Measurements from ENCODE around the gene CDK9.

The CDK9 gene

DNA sequence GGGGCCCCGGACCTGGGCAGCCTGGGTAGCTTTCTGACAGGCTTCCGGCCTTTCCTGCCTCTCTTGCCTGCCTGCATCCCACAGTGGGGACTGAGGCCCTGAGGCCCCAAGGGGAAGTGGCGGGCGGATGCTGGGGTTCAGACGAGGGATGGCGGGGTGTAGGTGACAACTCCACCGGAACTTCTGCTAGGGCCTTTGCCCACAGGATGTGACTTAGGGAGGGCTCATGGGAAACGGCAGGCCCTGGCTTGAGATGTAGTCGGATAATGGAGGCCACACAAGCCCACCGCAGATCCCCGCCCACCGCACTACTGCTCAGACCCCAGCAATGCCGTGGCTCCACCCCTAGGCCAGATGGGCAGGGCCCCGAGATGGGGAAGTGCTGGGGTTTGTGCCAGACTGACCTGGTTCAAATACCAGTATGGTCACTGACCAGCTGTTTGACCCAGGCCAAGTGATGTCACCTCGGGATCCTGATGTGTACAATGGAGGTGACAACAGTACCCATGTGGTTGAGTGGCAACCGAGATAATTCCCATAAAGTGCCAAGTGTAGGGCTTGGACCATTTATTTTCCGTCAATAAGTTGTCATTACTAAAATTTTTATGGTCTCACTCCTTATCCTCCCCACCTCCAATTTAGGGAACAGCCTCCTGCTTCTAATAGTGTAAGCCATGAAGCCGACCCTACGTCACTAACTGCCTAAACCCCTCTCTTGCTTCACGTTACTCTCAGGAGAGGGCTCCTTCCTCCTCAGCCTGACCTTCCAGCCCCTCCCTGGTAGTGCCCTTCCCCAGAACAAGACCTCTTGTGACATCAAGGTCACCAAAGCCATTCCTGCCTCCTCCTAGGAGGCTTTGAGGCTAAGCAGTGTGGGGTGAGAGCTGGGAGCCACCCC lies 2.5 kb upstream of the CDK9 start:
- no peak for TF ChIP-seq ZFX (IDR thresholded peaks at IDR 0.05; ENCODE audit: borderline replicate concordance)
- TF ChIP-seq, protein P1, sequence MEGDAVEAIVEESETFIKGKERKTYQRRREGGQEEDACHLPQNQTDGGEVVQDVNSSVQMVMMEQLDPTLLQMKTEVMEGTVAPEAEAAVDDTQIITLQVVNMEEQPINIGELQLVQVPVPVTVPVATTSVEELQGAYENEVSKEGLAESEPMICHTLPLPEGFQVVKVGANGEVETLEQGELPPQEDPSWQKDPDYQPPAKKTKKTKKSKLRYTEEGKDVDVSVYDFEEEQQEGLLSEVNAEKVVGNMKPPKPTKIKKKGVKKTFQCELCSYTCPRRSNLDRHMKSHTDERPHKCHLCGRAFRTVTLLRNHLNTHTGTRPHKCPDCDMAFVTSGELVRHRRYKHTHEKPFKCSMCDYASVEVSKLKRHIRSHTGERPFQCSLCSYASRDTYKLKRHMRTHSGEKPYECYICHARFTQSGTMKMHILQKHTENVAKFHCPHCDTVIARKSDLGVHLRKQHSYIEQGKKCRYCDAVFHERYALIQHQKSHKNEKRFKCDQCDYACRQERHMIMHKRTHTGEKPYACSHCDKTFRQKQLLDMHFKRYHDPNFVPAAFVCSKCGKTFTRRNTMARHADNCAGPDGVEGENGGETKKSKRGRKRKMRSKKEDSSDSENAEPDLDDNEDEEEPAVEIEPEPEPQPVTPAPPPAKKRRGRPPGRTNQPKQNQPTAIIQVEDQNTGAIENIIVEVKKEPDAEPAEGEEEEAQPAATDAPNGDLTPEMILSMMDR (IDR thresholded peaks at IDR 0.05) = no peak
- no peak overlapping the region for H3K27ac ChIP-seq

DNA sequence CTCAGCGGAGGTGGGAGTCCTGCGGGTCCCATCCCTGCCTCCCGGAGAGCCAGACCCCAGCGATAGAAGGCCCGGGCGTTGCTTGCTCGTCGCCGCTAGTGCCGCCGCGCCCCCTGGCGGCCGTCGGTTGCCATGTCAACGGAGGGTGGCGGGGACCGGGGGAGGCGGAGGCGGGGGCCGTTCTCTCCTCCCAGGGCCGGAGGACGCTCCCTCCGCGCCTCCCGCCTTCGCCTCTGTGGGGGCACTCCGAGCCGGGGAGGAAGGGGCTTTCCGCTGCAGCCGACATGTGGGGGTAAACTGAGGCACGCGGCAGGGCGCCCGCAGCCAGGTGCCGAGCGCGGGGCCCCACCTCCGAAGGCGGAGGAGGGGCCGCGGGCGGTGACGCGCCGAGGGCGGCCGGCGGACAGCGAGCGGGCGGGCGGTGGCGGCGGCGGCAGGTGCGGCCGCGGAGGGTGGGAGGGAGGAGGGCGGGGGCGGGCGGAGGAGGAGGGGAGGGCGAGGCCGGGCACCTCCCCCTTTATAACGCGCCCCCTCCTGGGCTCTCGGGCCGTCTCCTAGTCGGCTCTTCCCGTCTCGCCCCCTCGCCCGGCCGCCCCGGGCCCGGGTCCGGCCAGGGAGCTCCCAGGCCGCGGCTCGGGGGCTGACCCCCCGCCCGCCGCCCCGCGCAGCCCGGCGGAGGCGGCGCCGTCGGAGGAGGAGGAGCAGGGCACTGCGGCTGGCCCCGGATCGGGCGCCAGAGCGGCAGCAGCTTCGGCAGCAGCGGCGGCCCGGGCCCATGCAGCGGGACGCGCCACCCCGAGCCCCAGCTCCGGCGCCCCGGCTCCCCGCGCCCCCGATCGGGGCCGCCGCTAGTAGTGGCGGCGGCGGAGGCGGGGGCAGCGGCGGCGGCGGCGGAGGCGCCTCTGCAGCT lies 556 bp upstream of the CDK9 start:
- peak overlapping the region; percentile 91 for H3K27ac ChIP-seq
- no peak for TF ChIP-seq ZFX (IDR thresholded peaks at IDR 0.05; ENCODE audit: borderline replicate concordance)
- TF ChIP-seq, protein P1 (IDR thresholded peaks at IDR 0.05) = peak; percentile 94

DNA sequence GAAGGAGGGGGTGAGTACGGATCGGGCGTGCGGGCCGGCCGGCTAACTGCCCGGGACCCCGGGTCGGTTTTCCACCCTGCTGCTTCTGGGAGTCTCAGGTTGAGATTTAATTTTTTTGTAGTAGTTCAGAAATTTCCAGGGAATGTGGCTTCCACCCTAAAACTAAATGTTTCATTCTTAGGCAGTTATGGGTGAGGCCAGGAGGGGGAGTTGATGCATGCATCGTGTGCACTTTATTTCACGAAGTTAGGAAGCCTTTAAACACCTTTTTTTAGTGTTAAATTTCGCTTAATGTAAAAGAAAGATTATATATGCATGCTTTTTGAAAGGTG lies 905 bp downstream of the CDK9 start:
- TF ChIP-seq ZFX (IDR thresholded peaks at IDR 0.05; ENCODE audit: borderline replicate concordance) = no peak
- TF ChIP-seq, protein P1 (IDR thresholded peaks at IDR 0.05) = peak; percentile 62
- H3K27ac ChIP-seq = peak overlapping the region; percentile 91

DNA sequence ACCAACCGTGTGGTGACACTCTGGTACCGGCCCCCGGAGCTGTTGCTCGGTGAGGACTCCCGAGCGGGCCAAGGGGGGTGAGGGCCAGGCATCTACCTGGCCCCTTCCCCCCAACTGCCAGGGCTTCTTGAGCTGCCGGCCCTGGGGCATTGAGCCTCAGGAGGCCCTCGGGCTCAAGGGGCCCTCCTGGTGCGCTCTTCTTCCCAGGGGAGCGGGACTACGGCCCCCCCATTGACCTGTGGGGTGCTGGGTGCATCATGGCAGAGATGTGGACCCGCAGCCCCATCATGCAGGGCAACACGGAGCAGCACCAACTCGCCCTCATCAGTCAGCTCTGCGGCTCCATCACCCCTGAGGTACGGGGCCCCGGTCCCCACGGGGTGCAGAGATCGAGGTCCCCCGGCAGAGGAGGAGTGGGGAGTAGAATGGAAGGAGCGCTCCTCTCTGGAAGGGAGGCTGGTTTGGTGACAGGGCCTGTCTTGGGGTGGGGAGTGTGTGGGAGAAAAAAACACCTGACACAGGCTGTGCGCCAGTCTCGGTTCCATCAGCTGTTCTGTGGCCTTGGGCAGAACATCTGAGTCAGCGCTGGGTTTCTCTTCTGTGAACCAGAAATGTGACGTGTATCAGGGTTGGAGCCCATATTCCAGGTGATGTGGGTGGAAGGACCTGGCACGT lies 2.6 kb downstream of the CDK9 start:
- no peak overlapping the region for H3K27ac ChIP-seq
- TF ChIP-seq, protein P1 (IDR thresholded peaks at IDR 0.05) = no peak
- no peak for TF ChIP-seq ZFX (IDR thresholded peaks at IDR 0.05; ENCODE audit: borderline replicate concordance)

DNA sequence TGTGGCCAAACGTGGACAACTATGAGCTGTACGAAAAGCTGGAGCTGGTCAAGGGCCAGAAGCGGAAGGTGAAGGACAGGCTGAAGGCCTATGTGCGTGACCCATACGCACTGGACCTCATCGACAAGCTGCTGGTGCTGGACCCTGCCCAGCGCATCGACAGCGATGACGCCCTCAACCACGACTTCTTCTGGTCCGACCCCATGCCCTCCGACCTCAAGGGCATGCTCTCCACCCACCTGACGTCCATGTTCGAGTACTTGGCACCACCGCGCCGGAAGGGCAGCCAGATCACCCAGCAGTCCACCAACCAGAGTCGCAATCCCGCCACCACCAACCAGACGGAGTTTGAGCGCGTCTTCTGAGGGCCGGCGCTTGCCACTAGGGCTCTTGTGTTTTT lies 3.3 kb downstream of the CDK9 start:
- TF ChIP-seq ZFX (IDR thresholded peaks at IDR 0.05; ENCODE audit: borderline replicate concordance) = no peak
- TF ChIP-seq, protein P1 (IDR thresholded peaks at IDR 0.05) = no peak
- no peak overlapping the region for H3K27ac ChIP-seq

DNA sequence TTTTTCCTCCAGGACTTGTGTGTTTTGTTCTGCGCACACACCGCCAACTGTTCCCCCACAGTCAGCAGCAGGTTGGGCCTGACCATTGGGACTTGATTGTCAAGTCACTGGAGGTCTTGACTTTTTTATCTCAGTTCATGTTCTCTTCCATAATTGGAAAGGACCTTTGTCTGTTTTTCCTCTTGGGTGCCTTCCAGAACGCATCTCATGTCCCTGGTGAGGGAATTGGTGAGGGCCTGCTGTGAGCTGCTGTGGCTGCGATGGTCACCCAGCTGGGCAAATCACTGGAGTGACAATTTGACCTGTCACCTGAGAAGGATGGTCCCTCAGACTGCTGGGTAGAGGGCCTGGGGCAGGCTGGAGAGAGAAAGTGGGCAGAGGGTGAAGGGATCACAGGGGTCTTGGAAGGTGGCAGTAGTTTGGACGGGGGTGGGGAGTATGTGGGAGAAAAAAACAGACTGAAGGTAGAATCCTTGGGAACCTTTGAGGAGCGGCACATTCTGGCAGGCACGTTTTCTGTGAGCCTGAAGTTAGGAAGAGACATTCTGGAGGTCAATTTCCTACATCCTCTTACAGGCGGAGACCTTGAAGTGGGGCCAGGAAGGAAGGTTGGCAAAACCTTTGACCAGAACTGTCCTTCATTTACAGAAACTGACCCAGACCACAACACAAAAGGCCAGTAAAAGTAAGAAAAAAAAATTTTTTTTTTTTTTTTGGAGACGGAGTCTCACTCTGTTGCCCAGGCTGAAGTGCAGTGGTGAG lies 4.4 kb downstream of the CDK9 start:
- no peak overlapping the region for H3K27ac ChIP-seq
- TF ChIP-seq, protein P1 (IDR thresholded peaks at IDR 0.05) = no peak
- no peak for TF ChIP-seq ZFX (IDR thresholded peaks at IDR 0.05; ENCODE audit: borderline replicate concordance)
